GM08714 (cell line): ENCODE measurements around the gene PC.

Experiments used
- H3K4me3 ChIP-seq: fragments of 200-500 bp; sonication (Bioruptor generic); 2 replicates; pipeline ENCODE4 v1.5.1; 2014; ENCODE audit warnings: mild to moderate bottlenecking, low read length, inconsistent platforms
- ZNF274 ChIP-seq: IDR thresholded peaks from 2 replicates; pipeline ENCODE4 v1.6.1; 2012; ENCODE audit warnings: mild to moderate bottlenecking, low read depth, low read length

PC gene

GRCh38 chr11:66904055-66904454 lies 54.1 kb downstream of the PC start:
- no peak overlapping the region for H3K4me3 ChIP-seq
- TF ChIP-seq ZNF274, result no peak

- H3K4me3 ChIP-seq, result no peak overlapping the region
- TF ChIP-seq ZNF274, result no peak
Observed at GRCh38 chr11:66902486-66903177, 55.6 kb downstream of the PC start.

- no peak overlapping the region for H3K4me3 ChIP-seq
- TF ChIP-seq ZNF274, result no peak
Observed at GRCh38 chr11:66901964-66902390, 56.2 kb downstream of the PC start.

GRCh38 chr11:66894141-66894540 lies 64.0 kb downstream of the PC start:
- no peak overlapping the region for H3K4me3 ChIP-seq
- TF ChIP-seq ZNF274, result no peak

GRCh38 chr11:66892911-66893310 lies 65.3 kb downstream of the PC start:
- TF ChIP-seq ZNF274, result no peak
- H3K4me3 ChIP-seq, result no peak overlapping the region

- no peak for TF ChIP-seq ZNF274
- no peak overlapping the region for H3K4me3 ChIP-seq
Observed at GRCh38 chr11:66891851-66892660, 66.1 kb downstream of the PC start.

GRCh38 chr11:66889960-66890359 lies 68.2 kb downstream of the PC start:
- H3K4me3 ChIP-seq, result no peak overlapping the region
- TF ChIP-seq ZNF274, result no peak

- H3K4me3 ChIP-seq, result no peak overlapping the region
- no peak for TF ChIP-seq ZNF274
Observed at GRCh38 chr11:66888282-66888681, 69.9 kb downstream of the PC start.

GRCh38 chr11:66887526-66887925 lies 70.7 kb downstream of the PC start:
- TF ChIP-seq ZNF274, result no peak
- H3K4me3 ChIP-seq, result no peak overlapping the region

GRCh38 chr11:66886671-66887221 lies 71.4 kb downstream of the PC start:
- H3K4me3 ChIP-seq, result no peak overlapping the region
- no peak for TF ChIP-seq ZNF274

- H3K4me3 ChIP-seq, result no peak overlapping the region
- no peak for TF ChIP-seq ZNF274
Observed at GRCh38 chr11:66885950-66886440, 72.2 kb downstream of the PC start.

- no peak overlapping the region for H3K4me3 ChIP-seq
Observed at GRCh38 chr11:66885469-66885868, 72.7 kb downstream of the PC start.

GRCh38 chr11:66884443-66884842 lies 73.7 kb downstream of the PC start:
- no peak overlapping the region for H3K4me3 ChIP-seq
- no peak for TF ChIP-seq ZNF274

More at GRCh38 chr11:66885469-66885868, 72.7 kb downstream of the PC start:
- no peak for TF ChIP-seq ZNF274

- H3K4me3 ChIP-seq, result no peak overlapping the region
- TF ChIP-seq ZNF274, result no peak
Observed at GRCh38 chr11:66883016-66883965, 74.9 kb downstream of the PC start.
